Measurements from ENCODE around the gene CLPTM1L.

DNA sequence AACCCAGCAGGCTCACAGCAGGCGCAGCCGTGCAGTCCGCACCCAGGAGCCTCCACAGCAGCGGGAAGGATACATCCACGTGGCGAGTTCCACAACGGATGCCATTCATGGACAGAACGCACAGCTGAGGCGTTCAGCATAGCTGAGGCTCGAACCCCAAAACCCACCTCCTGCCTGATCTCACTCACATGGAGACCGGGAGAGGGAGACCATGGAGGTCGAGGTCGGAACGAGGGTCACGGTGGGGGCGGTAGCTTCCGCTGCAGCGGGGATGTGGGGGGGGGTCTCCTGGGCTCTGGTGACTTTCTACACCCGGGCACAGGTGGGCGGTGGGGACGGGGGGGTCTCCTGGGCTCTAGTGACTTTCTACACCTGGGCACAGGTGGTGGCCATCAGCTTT lies 67.6 kb downstream of the CLPTM1L start:
- TF ChIP-seq, protein P1, sequence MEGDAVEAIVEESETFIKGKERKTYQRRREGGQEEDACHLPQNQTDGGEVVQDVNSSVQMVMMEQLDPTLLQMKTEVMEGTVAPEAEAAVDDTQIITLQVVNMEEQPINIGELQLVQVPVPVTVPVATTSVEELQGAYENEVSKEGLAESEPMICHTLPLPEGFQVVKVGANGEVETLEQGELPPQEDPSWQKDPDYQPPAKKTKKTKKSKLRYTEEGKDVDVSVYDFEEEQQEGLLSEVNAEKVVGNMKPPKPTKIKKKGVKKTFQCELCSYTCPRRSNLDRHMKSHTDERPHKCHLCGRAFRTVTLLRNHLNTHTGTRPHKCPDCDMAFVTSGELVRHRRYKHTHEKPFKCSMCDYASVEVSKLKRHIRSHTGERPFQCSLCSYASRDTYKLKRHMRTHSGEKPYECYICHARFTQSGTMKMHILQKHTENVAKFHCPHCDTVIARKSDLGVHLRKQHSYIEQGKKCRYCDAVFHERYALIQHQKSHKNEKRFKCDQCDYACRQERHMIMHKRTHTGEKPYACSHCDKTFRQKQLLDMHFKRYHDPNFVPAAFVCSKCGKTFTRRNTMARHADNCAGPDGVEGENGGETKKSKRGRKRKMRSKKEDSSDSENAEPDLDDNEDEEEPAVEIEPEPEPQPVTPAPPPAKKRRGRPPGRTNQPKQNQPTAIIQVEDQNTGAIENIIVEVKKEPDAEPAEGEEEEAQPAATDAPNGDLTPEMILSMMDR (IDR thresholded peaks at IDR 0.05), result no peak
- TF ChIP-seq POLR2AphosphoS5 (IDR thresholded peaks at IDR 0.05), result no peak

Data from breast epithelium (tissue), 3 donors.